Stimulated activated CD8-positive, alpha-beta memory T cell treated with anti-CD3 and anti-CD28 coated beads, Interleukin-12 subunit alpha, Interleukin-12 subunit beta, amount 100 ng/mL, for 4 hours (primary cell): Measurements from ENCODE around the gene ANKRD13B.

Source experiments
- DNase-seq: peaks from one replicate; pipeline ENCODE4 v3.0.0-alpha.2; 2020; ENCODE audit warnings: low read depth

Gene ANKRD13B

DNA sequence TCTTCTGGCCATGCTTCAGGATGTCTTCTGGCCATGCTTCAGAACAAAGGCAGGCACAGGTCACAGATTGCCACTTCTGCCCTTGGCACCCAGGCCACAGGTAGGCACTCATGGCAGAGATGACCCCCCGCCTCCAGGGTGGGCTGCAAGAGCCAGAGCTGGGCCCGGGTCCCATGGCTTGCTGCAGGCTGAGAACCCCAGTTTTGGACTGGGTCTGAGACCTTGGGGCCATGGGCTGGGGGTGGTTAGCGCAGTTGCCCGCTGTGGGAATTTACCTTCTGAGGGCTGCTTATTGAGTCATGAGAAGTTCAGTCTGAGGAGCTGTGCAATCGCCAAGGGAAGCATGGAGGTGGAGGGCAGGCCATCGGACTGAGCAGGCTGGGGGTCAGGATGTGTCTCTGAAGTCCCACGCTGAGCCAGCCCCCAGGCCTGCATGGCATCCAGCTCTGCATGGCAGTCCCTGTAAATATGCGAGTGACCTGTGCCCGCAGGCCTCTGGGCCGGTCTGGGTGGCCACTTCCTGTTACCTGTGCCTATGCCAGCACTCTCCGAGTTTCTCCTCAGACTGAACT lies 1.7 kb downstream of the ANKRD13B start:
- DNase-seq = no peak

GRCh38 chr17:29595107-29595942 lies 2.4 kb downstream of the ANKRD13B start:
- no peak for DNase-seq

DNA sequence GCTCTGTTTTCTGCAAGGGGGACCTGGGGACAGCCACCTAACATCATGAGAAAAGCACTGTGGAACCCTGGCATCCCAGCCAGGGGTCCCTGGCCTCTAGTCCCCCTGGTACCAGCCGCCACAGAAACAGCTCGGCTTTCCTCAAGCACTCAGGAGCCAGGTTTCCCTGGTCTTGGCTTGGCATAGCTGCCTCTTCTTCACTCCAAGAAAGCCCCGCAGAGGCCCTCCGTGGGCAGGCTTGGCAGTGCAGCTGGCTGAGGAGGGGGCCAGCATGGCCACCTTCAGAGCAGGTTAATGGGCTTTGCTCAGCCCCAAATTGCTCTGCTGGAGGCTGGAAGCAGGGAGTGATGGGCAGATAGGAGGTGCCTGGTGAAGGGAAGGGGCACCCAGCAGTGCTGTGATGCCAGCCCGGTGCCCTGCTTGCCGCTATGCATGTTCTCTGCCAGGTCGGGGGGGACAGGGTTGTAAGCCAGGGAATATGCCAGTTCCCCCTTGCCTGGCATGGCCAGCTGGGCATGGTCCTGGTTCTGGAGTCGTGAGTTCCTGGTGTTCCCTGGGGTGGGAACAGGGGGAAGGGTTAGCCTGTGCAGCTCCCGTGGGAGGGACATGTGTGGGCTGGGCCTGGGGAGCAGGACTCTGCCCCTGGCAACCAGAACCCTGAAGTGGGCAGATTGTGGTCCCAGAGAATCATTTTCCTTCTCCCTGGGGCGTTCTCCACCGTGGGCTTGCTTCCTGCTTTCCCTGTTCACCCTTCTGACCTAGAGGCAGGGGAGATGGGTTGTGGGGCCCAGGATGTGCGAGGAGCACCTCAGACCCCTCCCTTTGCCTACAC lies 3.2 kb downstream of the ANKRD13B start:
- no peak for DNase-seq

GRCh38 chr17:29596811-29597210 lies 3.9 kb downstream of the ANKRD13B start:
- no peak for DNase-seq

DNA sequence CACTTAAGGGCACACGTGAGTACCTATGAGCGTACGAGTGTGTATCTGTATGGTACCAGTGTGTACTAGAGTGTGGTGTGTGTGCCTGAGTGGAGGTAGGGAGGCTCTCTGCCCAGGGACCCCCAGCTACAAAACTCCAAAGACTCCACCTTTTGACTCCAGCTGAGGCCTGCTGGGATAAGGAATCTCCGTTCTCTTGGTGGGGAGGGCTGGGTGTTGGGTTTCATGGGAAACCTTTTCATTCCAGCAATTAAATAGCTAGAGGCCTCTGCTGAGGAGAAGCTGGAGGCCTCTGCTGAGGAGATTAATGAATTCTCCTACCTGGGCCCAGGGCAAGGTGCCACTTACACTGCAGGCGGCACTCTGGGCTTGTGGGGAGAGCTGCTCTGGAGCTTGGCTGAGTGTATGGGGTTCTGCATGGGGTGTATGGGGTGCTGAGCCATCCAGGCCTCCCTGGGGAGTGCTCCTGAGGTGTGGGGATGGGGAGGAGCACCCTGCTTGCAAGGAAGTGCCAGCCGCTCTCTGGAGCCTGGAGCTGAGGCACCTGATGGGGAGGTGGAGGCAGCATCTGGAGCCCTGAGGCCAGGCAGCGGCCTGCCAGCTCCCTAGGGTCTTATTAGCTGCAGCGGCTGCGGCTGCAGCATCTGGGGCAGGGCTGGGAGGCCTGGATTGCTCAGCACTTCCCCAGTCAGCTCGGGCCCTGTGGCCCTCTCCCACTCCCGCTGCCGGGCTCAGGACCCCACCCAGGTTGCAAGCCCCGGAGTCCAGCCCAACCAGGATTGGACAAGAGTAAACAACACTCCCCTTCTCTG lies 4.6 kb downstream of the ANKRD13B start:
- DNase-seq = no peak

DNA sequence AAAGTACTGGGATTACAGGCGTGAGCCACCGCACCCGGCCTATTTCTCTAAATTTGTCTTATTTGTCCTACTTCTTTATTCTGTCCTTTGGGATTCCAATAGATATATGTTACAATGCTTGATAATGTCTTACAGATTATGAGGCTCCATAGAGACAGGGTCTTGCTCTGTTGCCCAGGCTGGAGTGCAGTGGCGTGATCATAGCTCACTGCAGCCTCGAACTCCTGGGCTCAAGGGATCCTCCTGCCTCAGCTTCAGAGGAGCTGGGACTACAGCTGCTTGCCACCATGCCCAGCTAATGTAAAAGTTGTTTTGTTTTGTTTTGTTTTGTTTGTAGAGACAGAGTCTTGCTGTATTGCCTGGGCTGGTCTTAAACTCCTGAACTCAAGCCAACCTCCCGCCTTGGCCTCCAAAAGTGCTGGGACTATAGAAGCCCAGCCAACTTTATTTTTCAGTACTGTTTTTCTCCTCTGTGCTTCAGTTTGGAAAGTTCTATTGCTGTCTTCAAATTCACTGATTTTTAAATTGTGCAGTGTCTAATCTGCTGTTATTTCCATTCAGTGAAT lies 10.3 kb downstream of the ANKRD13B start:
- DNase-seq = no peak

- DNase-seq = no peak
These were observed 14.7 kb downstream of the ANKRD13B start for GRCh38 chr17:29607557-29608195.

- no peak for DNase-seq
These were observed 16.1 kb downstream of the ANKRD13B start for GRCh38 chr17:29608986-29609385.

DNA sequence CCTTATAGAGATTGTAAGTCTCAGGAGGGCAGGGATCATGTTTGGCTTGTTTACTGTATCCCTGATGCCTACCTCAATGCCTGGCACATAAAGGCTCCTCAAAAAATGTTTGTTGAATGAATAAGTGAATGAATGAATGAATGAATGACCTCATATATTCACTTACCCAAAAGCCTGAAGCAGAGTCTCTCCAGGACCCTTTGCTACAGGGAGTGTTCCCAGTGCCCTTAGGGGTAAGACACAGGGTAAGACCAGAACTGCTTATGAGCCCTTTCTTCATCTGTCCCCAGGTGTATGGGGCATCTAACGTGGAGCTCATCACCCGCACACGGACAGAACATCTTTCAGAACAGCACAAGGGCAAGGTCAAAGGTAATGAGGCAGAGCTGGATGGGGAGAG lies 17.5 kb downstream of the ANKRD13B start:
- no peak for DNase-seq

DNA sequence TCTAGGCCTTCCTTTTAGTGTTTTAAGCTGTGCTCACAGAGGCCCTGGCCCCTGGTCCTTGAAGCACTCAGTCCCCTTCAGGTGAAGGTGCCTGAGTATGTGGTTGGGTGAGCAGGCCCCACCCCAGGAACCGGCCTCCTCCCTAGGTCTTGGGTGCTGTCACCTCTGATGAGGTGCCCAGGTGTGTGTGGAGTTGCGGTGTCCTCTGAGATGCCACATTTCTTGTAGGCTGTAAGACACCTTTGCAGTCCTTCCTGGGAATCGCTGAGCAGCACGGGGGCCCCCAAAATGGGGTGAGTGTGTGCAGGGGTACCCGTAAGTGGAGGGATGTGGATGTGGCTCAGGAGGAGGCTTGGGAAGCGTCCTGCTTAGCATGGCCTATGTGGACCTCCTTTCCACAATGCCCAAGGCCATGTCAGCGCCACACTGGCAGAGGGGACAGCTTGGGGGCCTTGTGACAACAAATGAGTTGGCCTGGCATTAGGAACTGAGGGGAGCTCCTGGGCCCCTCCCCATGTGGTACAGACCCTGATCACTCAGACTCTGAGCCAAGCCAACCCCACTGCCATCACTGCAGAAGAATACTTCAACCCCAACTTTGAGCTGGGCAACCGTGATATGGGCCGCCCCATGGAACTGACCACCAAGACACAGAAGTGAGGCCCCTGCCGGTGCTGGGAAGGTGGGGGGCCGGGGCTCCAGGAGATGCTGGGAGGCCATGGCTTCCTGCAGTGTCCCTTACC lies 18.6 kb downstream of the ANKRD13B start:
- no peak for DNase-seq

- DNase-seq = no peak
These were observed 19.1 kb downstream of the ANKRD13B start for GRCh38 chr17:29612094-29612403.

DNA sequence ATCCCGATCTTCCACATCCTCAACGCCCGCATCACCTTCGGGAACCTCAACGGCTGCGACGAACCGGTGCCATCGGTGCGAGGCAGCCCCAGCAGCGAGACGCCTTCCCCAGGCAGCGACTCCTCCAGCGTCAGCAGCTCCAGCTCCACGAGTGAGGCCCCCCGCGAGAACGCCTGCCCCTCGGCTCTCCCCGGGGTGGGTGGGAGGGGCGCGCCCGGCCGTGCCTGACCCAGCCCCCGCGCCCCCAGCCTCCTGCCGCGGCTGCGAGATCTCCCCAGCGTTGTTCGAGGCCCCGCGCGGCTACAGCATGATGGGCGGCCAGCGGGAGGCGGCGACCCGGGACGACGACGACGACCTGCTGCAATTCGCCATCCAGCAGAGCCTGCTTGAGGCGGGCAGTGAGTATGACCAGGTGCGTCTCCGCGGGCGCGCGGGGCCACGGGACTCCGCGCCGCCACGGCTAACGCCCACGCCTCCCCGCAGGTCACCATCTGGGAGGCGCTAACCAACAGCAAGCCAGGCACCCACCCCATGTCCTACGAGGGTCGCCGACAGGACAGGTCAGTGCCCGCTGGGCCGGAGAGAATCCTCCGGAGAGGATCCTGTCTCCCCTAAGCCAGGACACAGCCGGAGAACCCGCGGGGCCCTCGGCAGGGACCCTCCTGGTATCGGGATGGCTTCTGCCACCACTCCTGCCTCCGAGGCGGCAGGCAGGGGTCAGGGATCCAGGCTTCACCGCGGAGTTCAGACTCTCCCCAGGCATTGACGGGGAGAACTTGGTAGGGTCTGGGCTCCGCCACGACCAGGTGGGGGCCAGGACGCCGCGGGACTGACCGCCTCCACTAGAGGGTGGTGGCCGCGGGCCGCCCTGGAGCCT lies 19.7 kb downstream of the ANKRD13B start:
- no peak for DNase-seq

DNA sequence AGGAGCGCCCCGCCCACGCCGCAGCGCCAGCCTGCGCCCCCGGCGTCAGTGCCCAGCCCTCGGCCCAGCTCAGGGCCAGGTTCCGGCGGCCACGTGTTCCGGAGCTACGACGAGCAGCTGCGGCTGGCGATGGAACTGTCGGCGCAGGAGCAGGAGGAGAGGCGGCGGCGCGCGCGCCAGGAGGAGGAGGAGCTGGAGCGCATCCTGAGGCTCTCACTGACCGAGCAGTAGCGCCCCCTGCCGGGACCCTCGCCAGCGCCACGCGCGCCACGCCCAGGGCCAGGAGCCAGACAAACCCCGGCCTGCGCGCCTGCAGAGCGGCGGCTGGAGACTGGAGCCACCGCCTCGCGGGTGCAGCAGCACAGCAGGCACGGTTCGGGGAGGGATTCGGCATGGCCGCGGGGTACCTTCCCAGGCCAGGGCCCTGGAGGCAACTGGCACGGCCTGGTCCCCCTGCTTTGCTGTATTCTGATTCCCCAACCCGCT lies 20.5 kb downstream of the ANKRD13B start:
- peak; percentile 84 for DNase-seq

GRCh38 chr17:29613856-29614255 lies 20.9 kb downstream of the ANKRD13B start:
- no peak for DNase-seq

GRCh38 chr17:29614349-29615047 lies 21.6 kb downstream of the ANKRD13B start:
- no peak for DNase-seq

DNA sequence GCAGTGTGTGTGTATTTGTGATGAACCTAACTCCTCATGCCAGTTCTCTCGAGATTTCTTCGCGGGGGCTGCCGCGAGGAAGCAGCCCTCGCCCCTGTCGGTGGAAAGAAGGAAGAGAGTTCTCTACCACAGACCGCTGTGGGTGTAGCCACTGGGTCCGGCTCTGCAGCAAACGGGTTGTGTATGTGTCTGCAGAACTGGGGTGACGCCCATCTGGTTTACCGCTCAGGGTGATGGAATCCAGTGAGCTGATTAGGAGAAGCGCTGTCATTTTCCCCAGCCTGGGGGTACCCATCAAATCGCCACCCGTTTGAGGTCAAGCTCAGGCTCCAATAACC lies 22.1 kb downstream of the ANKRD13B start:
- DNase-seq = peak; percentile 42

- DNase-seq = peak; percentile 74
These were observed 22.8 kb downstream of the ANKRD13B start for GRCh38 chr17:29615492-29616299.
